ENCODE results near the gene INTS11. TPM values are rescaled to one million over a fixed set of nuclear protein-coding genes. Genes with fewer than 3 reads are reported as not detected.

INTS11 gene
- total and polyA plus RNA-seq, 2 of the 8 experiments (the other 6 are each of a cell fraction or from before 2014, with no cell fraction given), result 113 to 243 TPM

- no peaks in the 10 kb centered on the region for H3K27me3 ChIP-seq (replicated peaks in 1 of 4; ENCODE audit: control insufficient read depth in 3 of 4, extremely low read depth in 1 of 4, insufficient read depth in 3 of 4, low read length in 3 of 4)
- H3K4ac ChIP-seq (replicated peaks; ENCODE audit: insufficient read length, low read depth, low read length), result no peak overlapping the region
- H2AK5ac ChIP-seq (ENCODE audit: low read depth, low read length), result no peak overlapping the region
- H3K4me2 ChIP-seq (ENCODE audit: insufficient read depth in 1 of 2, low read depth in 2 of 2, low read length in 2 of 2), result no peak overlapping the region
- H3K27ac ChIP-seq (ENCODE audit: low read depth, low read length), result no peak overlapping the region
- POLR2A ChIA-PET (ENCODE audit: partially characterized antibody), result interaction anchor here (0.7 to 10.1 kb wide), 11 partner anchors 9 to 79 kb away, joined by 3 to 134 read pairs (median 6); partner anchors contain the start of genes AURKAIP1, CPTP, INTS11 and TAS1R3
- TF ChIP-seq ASH2L (IDR thresholded peaks at IDR 0.05; ENCODE audit: low read length) (no peak), POU5F1 (IDR thresholded peaks at IDR 0.05; ENCODE audit: low read depth, low read length) (no peak), POLR2A (IDR thresholded peaks at IDR 0.05; ENCODE audit: control extremely low read depth in 1 of 2, low read depth in 2 of 2, low read length in 2 of 2) (0 out of 3 replicates have a peak, but pooled peaks of 1 of the 2 experiments have one; percentile 3)
- DNase-seq (ENCODE audit: low read depth in 1 of 2, low spot score in 2 of 2) (no peak), FAIRE-seq (no peak)
- peaks cover 0 to 4% of the 10 kb centered on the region in 2 experiments; a peak in 1 of 4 replicates for H3K79me2 ChIP-seq (ENCODE audit: control insufficient read depth in 1 of 2, insufficient read depth in 2 of 2, low read length in 2 of 2)
- H3K79me1 ChIP-seq (ENCODE audit: low read depth, low read length), result peaks cover 4% of the 10 kb centered on the region; the same call in 1 of the 2 replicates
- H2BK5ac ChIP-seq (ENCODE audit: low read depth, low read length), result no peak overlapping the region
- H2BK20ac ChIP-seq (ENCODE audit: low read length), result no peak overlapping the region
- CTCF ChIA-PET (ENCODE audit: partially characterized antibody), result interaction anchor here (0.8 to 2.8 kb wide), 6 partner anchors 13 to 128 kb away, joined by 3 to 9 read pairs (median 4); no protein-coding TSS in a partner anchor
- H3K56ac ChIP-seq (replicated peaks; ENCODE audit: insufficient read length, low read depth, low read length), result no peak overlapping the region
- no peak overlapping the region for H4K91ac ChIP-seq (replicated peaks; ENCODE audit: insufficient read length, low read length)
- no peak overlapping the region for H3K23ac ChIP-seq (ENCODE audit: insufficient read length)
- peaks cover 17 to 44% (median 37%) of the 10 kb centered on the region in 4 experiments for H3K36me3 ChIP-seq (ENCODE audit: control insufficient read depth in 2 of 4, insufficient read depth in 4 of 4, low read length in 3 of 4)
- H2BK120ac ChIP-seq (replicated peaks; ENCODE audit: low read depth, low read length), result no peak overlapping the region
- no peak overlapping the region for H2BK15ac ChIP-seq (ENCODE audit: low read length)
- no peak overlapping the region for H2AFZ ChIP-seq (ENCODE audit: low read length)
- peak overlapping the region; percentile 68; the same call in 1 of the 2 replicates for H4K8ac ChIP-seq (ENCODE audit: extremely low read depth, insufficient read depth, low read length)
- no peak overlapping the region for H3K14ac ChIP-seq (ENCODE audit: insufficient read length)
- H3K23me2 ChIP-seq (ENCODE audit: low read depth, low read length), result peaks cover 9% of the 10 kb centered on the region; the same call in 1 of the 2 replicates
- no peak overlapping the region for H3K9ac ChIP-seq (replicated peaks in 1 of 4; ENCODE audit: extremely low read depth in 1 of 4, low read depth in 3 of 4, low read length in 3 of 4)
- peaks cover 0 to 23% (median 12%) of the 10 kb centered on the region in 4 experiments; a peak in 6 of 7 replicates for H3K4me1 ChIP-seq (replicated peaks in 1 of 4; ENCODE audit: control insufficient read depth in 3 of 4, insufficient read depth in 4 of 4, low read length in 3 of 4)
- H3K9me3 ChIP-seq (ENCODE audit: insufficient read depth in 2 of 2, low read depth in 1 of 2, low read length in 1 of 2), result no peaks in the 10 kb centered on the region
- peaks cover 8 to 23% of the 10 kb centered on the region in 2 experiments for H4K20me1 ChIP-seq (replicated peaks in 1 of 2; ENCODE audit: control insufficient read depth in 1 of 2, insufficient read depth in 2 of 2, low read length in 2 of 2)
- no peak overlapping the region for H3K4me3 ChIP-seq (ENCODE audit: extremely low read depth in 1 of 4, insufficient read depth in 2 of 4, low read depth in 3 of 4, low read length in 4 of 4)
- no peak overlapping the region for H2BK12ac ChIP-seq (ENCODE audit: low read depth, low read length)
- H4K5ac ChIP-seq (ENCODE audit: insufficient read length, low read depth, low read length), result no peak overlapping the region
- WGBS, 2 experiments (ENCODE audit: extremely low coverage in 1 of 2, insufficient coverage in 1 of 2, insufficient read length in 1 of 2, insufficient replicate concordance in 2 of 2, low coverage in 1 of 2, low lambda C conversion rate in 2 of 2, missing lambda C conversion rate in 1 of 2), result 90% methylated on average over 37 of the region's 37 CpGs; no CpG with 5 or more reads in 1 of the 2 experiments
- no peak overlapping the region for H3K18ac ChIP-seq (ENCODE audit: extremely low read depth, low read length)
Observed at GRCh38 chr1:1313500-1314236, 10.8 kb downstream of the INTS11 start.

Data from H1 (cell line).